ENCODE results near the gene DLX6. TPM values are rescaled to one million over a fixed set of nuclear protein-coding genes. Genes with fewer than 3 reads are reported as not detected.

Gene DLX6
- total RNA-seq, 1 donor from 2014 or later: 0.26 TPM

DNA sequence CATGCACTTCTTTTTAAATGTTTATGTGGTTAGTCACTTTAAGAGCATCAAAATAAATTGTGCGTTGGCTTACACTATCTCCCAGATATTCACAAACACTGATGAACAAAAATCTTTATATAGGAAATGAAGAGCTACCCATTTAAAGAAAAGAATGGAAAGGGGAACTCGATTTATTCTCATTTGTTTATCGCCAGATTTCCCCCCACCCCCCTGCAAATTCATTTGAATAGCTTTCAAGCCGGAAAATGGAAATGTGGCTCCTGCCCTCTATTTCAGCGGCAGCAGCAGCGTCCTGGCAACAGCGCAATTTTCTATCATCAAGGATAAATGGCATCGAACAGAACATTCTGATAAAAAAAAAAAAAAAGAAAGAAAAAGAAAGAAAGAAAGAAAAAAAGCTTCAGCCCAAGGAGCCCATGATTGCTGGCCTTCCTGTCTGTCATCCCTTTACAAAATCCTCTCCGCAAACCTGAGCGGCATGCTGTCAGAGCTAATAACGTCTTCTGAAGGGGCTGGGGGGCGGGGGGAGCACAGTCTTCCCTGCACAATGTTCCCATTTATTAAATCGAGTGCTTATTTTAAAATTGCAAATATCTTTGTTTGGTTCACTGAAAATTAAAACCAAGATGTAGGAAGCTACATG is 13.7 kb upstream of the DLX6 start:
- Mint-ChIP-seq H3K36me3 (ENCODE audit: low read depth) (peaks cover 6% of the 10 kb centered on the region), H3K4me1 (no peaks in the 10 kb centered on the region), H3K27me3 (ENCODE audit: low read depth) (peaks cover 100% of the 10 kb centered on the region), H3K27ac (ENCODE audit: unreplicated experiment) (no peak overlapping the region), H3K9me3 (no peaks in the 10 kb centered on the region), H3K4me3 (no peak overlapping the region)
- TF ChIP-seq, protein P1, sequence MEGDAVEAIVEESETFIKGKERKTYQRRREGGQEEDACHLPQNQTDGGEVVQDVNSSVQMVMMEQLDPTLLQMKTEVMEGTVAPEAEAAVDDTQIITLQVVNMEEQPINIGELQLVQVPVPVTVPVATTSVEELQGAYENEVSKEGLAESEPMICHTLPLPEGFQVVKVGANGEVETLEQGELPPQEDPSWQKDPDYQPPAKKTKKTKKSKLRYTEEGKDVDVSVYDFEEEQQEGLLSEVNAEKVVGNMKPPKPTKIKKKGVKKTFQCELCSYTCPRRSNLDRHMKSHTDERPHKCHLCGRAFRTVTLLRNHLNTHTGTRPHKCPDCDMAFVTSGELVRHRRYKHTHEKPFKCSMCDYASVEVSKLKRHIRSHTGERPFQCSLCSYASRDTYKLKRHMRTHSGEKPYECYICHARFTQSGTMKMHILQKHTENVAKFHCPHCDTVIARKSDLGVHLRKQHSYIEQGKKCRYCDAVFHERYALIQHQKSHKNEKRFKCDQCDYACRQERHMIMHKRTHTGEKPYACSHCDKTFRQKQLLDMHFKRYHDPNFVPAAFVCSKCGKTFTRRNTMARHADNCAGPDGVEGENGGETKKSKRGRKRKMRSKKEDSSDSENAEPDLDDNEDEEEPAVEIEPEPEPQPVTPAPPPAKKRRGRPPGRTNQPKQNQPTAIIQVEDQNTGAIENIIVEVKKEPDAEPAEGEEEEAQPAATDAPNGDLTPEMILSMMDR (conservative IDR thresholded peaks at IDR 0.05): no peak
- no peak for DNase-seq (ENCODE audit: low read depth, low spot score)

DNA sequence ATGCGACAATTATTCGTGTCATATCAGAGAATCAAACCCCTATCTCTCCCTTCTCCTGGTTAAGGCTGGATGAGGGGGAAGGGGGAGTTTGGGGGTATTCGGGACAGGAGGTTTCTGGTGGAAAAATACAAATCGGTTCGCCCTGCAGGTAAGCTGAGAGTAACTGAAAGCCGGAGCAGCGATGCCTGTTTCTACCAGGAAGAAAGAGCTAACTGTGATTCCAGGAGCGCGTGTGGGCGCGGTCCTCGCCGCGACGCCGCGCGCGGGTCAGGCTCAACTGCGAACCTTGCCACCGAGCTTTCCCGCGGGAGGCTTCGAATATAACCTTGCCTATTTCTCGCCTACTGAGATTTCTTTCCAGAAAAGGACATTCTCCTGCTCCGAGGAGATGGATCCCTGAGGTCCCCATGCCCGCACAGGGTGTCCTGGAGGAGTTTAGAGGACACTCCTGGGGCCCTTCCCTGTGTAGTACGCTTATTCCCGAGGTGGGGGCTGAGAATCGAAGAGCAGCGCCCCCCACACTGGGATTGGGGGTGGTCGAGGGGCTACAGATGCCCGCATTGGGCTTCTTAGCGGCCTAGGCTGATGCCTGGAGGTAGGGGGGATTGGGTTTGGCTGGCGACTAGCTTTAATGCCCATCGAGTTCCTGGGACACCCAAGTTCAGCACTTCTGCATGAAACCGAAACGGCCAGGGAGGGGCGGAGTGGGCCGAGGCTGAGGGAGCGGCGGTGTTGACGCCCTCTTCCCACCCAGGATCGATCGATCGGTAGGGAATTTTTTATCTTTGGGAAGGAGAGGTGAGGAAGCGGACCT is 13.0 kb upstream of the DLX6 start:
- H3K4me1 Mint-ChIP-seq: no peaks in the 10 kb centered on the region
- TF ChIP-seq, protein P1 (conservative IDR thresholded peaks at IDR 0.05): no peak
- H3K27ac Mint-ChIP-seq (ENCODE audit: unreplicated experiment): no peak overlapping the region
- peaks cover 100% of the 10 kb centered on the region for H3K27me3 Mint-ChIP-seq (ENCODE audit: low read depth)
- H3K9me3 Mint-ChIP-seq: no peaks in the 10 kb centered on the region
- DNase-seq (ENCODE audit: low read depth, low spot score): no peak
- H3K36me3 Mint-ChIP-seq (ENCODE audit: low read depth): peaks cover 6% of the 10 kb centered on the region
- no peak overlapping the region for H3K4me3 Mint-ChIP-seq

DNA sequence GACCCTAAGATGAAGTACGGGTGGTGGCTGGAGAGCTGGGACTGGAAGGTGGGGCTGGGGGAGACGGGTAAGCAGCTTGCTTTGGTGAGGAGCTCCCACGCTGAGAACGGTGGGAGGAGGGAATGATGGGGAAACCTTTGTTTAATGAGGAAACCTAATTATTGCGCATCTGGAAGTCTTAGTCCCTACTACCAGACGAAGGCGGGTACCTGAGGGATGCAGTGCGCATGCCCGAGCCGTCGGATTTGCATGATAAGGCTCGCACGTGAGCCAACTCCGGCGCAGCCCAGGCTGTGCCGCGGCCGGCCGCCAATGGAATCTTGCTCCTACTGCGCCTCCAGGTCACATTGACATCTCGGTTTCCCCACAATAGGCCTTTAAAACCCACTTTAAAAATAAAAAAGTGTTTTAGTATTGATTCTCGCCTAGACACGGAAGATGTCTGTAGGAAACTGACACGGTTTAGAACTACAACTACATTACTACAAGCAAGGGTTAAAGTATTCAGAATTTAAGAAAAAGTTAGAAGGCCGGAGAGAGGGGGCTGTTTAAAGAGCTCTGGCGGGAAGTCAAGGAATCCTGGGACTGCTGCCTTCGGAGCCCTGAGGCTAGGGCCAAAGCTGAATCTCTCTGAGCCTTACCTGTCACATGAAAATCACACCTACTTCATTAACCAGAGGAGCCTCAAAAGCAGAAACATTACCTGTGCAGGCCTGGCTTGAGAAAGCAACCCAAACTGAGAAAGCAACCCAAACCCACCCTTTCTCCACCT is 12.1 kb upstream of the DLX6 start:
- no peak overlapping the region for H3K4me3 Mint-ChIP-seq
- no peaks in the 10 kb centered on the region for H3K4me1 Mint-ChIP-seq
- H3K9me3 Mint-ChIP-seq: no peaks in the 10 kb centered on the region
- H3K27ac Mint-ChIP-seq (ENCODE audit: unreplicated experiment): no peak overlapping the region
- TF ChIP-seq, protein P1 (conservative IDR thresholded peaks at IDR 0.05): no peak
- H3K27me3 Mint-ChIP-seq (ENCODE audit: low read depth): peaks cover 100% of the 10 kb centered on the region
- peaks cover 6% of the 10 kb centered on the region for H3K36me3 Mint-ChIP-seq (ENCODE audit: low read depth)
- no peak for DNase-seq (ENCODE audit: low read depth, low spot score)

DNA sequence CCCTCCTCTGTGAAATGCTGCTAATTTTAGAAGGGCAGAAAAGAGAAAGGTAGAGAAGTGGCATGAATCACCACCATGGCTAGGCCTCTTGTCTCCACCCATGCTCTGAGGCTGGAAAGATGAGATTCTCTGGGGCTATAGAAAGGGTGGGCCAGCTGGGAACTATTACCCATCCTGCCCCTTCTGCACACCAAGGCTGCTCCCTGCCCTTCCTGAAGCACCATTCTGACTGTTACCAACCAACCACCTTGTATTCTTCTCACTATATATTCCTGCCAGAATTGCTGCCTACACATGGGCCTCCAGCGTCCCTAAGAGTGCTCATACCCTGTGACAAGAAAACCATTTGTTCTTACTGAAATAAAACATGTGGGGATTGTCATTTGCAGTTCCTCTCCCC is 11.4 kb upstream of the DLX6 start:
- no peak for DNase-seq (ENCODE audit: low read depth, low spot score)
- Mint-ChIP-seq H3K4me1 (no peaks in the 10 kb centered on the region), H3K36me3 (ENCODE audit: low read depth) (peaks cover 6% of the 10 kb centered on the region), H3K4me3 (no peak overlapping the region), H3K9me3 (no peaks in the 10 kb centered on the region), H3K27ac (ENCODE audit: unreplicated experiment) (no peak overlapping the region), H3K27me3 (ENCODE audit: low read depth) (peaks cover 100% of the 10 kb centered on the region)
- TF ChIP-seq, protein P1 (conservative IDR thresholded peaks at IDR 0.05): no peak

DNA sequence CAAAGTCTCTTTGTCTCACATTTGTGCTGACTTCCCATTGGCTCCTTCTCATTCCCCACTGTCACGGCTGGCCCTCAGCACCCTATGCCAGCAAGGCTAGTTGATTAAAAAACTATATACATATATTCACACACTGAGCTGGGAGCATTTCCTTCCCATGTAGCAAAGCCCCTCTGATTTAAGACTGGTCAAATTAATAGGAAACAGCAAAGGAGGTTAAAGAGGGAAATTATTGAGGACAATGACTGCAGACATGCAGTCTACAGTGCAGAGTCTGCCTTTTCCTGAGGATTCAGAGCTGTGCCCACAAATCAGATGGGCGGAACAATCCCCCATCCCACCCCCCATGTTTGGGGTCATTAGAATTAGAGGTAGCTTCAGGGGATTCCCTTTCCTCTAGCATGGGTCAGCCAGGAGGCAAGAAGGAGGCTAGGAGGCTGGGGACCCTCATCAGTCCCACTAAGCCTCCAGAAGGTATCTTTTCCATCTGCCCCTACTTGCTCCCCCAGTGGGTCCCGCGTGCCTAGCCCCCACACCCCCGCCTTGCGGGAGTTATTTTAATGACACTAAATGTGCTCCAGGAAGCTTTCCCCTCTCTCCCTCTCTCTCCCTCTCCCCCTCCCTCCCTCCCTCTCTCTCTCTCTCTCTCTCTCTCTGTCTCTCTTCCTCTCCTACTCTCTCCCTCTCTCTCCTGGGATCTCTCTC is 9.8 kb upstream of the DLX6 start:
- Mint-ChIP-seq H3K4me3 (no peak overlapping the region), H3K4me1 (no peaks in the 10 kb centered on the region), H3K27me3 (ENCODE audit: low read depth) (peaks cover 100% of the 10 kb centered on the region)

More for the DNA sequence above, 9.8 kb upstream of the DLX6 start:
- no peak for DNase-seq (ENCODE audit: low read depth, low spot score)
- Mint-ChIP-seq H3K36me3 (ENCODE audit: low read depth) (peaks cover 8% of the 10 kb centered on the region), H3K27ac (ENCODE audit: unreplicated experiment) (no peak overlapping the region), H3K9me3 (no peaks in the 10 kb centered on the region)
- TF ChIP-seq, protein P1 (conservative IDR thresholded peaks at IDR 0.05): no peak

Data from neural crest cell (in vitro differentiated cells).